T-helper 22 cell (primary cell): Measurements from ENCODE around the gene TPBGL.
"Not testable (repeated sequence)": the region's sequence is repeated elsewhere in the genome, so short reads cannot be mapped to it uniquely, and the experiment has no call there.

Experiments used
- DNase-seq: peaks from one replicate; pipeline ENCODE4 v3.0.0-alpha.2; 2020; ENCODE audit warnings: low read depth

The TPBGL gene

GRCh38 chr11:75272821-75273301 is 32.3 kb downstream of the TPBGL start:
- no peak for DNase-seq

GRCh38 chr11:75273411-75274391 is 33.1 kb downstream of the TPBGL start:
- DNase-seq, result no peak

- not testable (repeated sequence) for DNase-seq
These were observed 34.1 kb downstream of the TPBGL start for GRCh38 chr11:75274716-75275115.

- peak; percentile 53 for DNase-seq
These were observed 35.0 kb downstream of the TPBGL start for GRCh38 chr11:75275581-75275980.

- no peak for DNase-seq
These were observed 35.6 kb downstream of the TPBGL start for GRCh38 chr11:75276186-75276585.

- DNase-seq, result no peak
These were observed 36.1 kb downstream of the TPBGL start for GRCh38 chr11:75276686-75277085.

GRCh38 chr11:75277211-75277805 is 36.7 kb downstream of the TPBGL start:
- no peak for DNase-seq

- no peak for DNase-seq
These were observed 37.6 kb downstream of the TPBGL start for GRCh38 chr11:75277991-75278790.

- no peak for DNase-seq
These were observed 38.7 kb downstream of the TPBGL start for GRCh38 chr11:75279273-75279672.

GRCh38 chr11:75280227-75280701 is 39.7 kb downstream of the TPBGL start:
- DNase-seq, result peak; percentile 38

- DNase-seq, result no peak
These were observed 40.3 kb downstream of the TPBGL start for GRCh38 chr11:75280770-75281468.

- DNase-seq, result no peak
These were observed 41.0 kb downstream of the TPBGL start for GRCh38 chr11:75281469-75282095.

- DNase-seq, result no peak
These were observed 42.9 kb downstream of the TPBGL start for GRCh38 chr11:75283391-75283931.

GRCh38 chr11:75285776-75286360 is 45.3 kb downstream of the TPBGL start:
- DNase-seq, result no peak

GRCh38 chr11:75286826-75287465 is 46.4 kb downstream of the TPBGL start:
- no peak for DNase-seq

GRCh38 chr11:75287579-75287978 is 47.0 kb downstream of the TPBGL start:
- no peak for DNase-seq

GRCh38 chr11:75289511-75289760 is 48.9 kb downstream of the TPBGL start:
- DNase-seq, result no peak

GRCh38 chr11:75289919-75290318 is 49.3 kb downstream of the TPBGL start:
- no peak for DNase-seq

GRCh38 chr11:75291741-75292140 is 51.2 kb downstream of the TPBGL start:
- DNase-seq, result no peak

GRCh38 chr11:75292943-75293342 is 52.4 kb downstream of the TPBGL start:
- DNase-seq, result no peak
